IPS-18a (cell line): Measurements from ENCODE around the gene MRPS7.

Experiments used
- H3K27ac ChIP-seq: one replicate; pipeline ENCODE4 v1.5.1; 2013; ENCODE audit warnings: low read length
- H3K27me3 ChIP-seq: one replicate; pipeline ENCODE4 v1.6.1; 2013; ENCODE audit warnings: mild to moderate bottlenecking, low read length; ENCODE audit not compliant: control insufficient read depth, insufficient read depth
- H3K36me3 ChIP-seq: one replicate; pipeline ENCODE4 v1.6.1; 2013; ENCODE audit warnings: low read depth, low read length; ENCODE audit not compliant: control insufficient read depth
- H3K4me1 ChIP-seq: one replicate; pipeline ENCODE4 v1.6.1; 2013; ENCODE audit warnings: low read depth, low read length; ENCODE audit not compliant: control insufficient read depth
- H3K4me3 ChIP-seq: one replicate; pipeline ENCODE4 v1.5.1; 2013; ENCODE audit warnings: low read length
- H3K9ac ChIP-seq: one replicate; pipeline ENCODE4 v1.6.1; 2013; ENCODE audit warnings: mild to moderate bottlenecking, low read length, moderate library complexity
- H3K9me3 ChIP-seq: one replicate; pipeline ENCODE4 v1.6.1; 2013; ENCODE audit warnings: low read depth, low read length; ENCODE audit not compliant: control insufficient read depth

Gene MRPS7

DNA sequence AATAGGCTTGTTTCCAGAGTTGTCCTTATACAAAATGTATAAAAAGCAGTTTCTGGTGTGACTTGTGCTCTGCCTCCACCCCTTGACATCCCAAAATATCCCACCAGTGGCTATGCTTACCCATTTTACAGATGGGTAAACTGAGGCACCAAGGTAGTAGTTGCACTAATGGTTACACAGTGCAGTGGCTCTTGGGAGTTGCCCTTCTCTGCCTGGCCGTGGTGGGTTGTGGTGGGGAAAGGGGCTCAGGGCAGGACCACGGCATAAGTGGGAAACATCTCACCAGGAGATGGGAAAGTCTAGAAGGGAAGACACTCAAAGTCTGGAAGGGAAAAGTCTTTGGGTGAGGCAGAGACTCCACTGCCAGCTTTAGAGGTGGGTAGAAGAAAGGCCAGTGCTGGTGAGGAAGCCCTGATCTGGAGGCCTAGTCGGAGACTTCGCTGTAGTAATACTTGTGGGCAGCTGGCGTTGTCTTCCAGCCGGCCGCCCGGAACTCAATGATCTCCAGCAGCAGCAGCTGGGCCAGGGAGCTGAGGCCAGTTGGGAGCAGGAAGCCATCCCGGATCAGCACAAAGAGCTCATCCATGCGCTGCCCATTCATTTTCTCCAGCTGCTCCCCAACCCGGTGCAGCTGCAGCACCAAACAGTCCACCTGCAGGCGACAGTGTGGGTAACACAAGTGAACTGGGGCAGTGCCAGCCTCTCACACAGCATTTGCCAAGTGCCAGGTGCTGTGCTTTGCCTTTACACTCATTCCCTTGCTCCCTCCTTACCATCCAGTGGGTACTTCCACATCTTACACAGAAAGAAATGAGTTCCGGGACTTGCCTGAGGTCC, 4.9 kb downstream of the MRPS7 start:
- Histone ChIP-seq H3K36me3 (peaks cover 33% of the 10 kb centered on the region), H3K9ac (no peak overlapping the region), H3K4me3 (no peak overlapping the region), H3K27ac (no peak overlapping the region), H3K4me1 (peaks cover 7% of the 10 kb centered on the region), H3K9me3 (no peaks in the 10 kb centered on the region), H3K27me3 (peaks cover 4% of the 10 kb centered on the region)

DNA sequence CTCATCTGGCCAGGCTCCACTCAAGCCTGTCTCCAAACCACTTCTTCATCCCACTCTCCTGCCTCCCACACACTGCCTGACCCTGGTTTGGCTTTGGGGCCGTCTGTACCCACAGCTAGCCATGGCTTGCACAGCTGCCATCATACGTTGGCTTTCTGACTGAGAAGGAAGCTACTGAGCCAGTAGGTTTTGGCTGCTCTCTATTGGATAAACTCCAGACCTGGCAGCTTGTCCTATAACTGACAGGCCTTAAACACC, 5.4 kb downstream of the MRPS7 start:
- Histone ChIP-seq H3K27me3 (peaks cover 9% of the 10 kb centered on the region), H3K4me3 (no peak overlapping the region), H3K9me3 (no peaks in the 10 kb centered on the region), H3K4me1 (peaks cover 7% of the 10 kb centered on the region), H3K9ac (no peak overlapping the region), H3K36me3 (peaks cover 33% of the 10 kb centered on the region), H3K27ac (no peak overlapping the region)

DNA sequence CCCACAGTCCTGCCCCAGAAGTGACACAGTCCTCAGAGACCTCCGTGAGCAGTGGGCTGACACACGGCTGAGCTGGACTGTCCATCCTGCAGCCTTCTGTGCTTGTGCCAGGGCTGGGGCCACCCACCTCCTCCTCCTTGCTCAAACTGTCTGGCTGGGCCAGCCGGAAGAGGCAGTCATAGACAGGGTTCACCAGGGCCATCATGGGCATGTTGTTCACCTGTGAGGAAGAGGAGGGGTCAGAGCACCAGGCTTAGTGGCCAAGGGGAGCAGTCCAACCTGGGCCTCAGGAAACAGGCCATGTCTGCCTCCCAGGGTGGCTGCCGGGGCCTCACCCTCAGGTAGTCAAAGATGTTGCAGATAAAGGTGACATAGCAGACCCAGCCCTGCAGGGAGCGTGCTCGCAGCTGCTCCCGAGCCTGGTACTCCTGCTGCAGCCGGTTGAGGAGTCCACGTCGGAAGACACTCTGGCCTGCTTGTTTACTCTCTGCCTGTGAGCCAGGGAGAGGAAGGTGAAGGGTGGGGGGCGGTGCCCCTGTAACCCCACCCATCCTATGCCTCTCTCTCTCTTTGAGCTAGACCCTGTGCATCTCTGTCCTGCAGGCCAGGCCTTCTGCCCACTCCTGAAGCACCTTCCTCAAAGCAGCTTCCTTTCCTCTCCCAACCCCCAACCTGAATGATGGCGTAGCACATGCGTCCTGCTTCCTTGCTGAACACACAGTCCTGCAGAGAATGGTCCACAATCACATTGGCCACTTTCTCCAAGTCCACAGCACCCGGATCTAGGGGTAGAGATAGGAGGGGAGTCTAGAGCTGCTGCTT, 5.9 kb downstream of the MRPS7 start:
- Histone ChIP-seq H3K4me3 (no peak overlapping the region), H3K27ac (no peak overlapping the region), H3K36me3 (peaks cover 35% of the 10 kb centered on the region), H3K4me1 (peaks cover 7% of the 10 kb centered on the region), H3K9me3 (no peaks in the 10 kb centered on the region), H3K9ac (no peak overlapping the region), H3K27me3 (peaks cover 11% of the 10 kb centered on the region)

DNA sequence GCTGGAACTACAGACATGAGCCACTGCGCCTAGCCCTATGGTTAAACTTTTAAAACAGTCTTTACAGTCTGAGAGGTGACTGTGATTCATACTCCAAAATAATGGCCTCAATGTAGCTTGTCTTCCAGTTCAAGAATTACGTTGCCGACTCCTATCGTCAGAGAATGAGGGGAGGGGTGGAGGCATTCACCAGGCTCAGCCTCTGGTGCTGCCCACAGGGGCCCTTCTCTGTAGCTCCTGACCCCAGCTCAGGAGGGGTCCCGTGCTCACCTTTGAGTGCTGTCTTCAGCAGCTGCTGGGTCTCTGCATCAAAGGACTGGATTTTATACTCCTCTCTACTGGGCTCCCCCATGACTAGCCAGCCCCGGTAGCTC, 8.2 kb downstream of the MRPS7 start:
- Histone ChIP-seq H3K9ac (peak overlapping the region; percentile 69), H3K4me1 (peaks cover 7% of the 10 kb centered on the region), H3K36me3 (peaks cover 25% of the 10 kb centered on the region)

DNA sequence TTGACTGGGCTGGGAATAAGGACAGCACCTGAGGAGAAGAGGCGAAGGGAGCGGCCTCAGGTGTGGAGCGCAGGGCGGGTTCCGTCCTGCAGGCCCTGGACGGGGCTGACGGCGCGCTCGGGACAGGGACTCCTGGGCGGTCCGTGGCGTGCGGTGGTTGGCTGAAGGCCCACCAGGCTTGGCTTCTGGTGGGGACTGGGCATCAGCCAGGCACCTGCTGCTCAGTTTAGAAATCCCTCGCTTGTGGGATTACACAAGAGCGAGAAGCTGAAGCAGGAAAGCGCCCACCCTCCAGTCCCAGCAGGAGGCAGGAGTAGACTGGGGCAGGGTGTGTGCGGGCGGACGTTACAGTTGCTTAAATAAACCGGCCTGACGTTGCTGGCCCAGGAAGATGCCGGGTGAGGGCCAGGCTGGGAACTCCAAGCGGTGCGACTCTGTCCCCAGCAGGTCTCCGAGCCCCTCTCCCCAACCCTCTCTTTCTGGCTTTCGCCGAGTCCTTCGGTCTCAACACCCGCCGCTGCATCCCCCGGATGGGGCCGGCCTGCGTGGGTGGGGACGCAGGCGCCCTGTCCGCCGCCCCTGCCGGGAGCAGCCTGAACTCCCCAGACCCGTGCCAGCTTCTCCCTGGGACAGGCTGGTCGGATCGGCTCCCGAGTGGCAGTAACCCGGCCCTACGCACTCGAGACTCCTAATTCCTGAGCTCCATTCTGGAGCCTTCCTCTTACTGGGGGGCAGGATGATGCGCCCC, 8.7 kb downstream of the MRPS7 start:
- Histone ChIP-seq H3K4me3 (peak overlapping the region; percentile 79), H3K9ac (peak overlapping the region; percentile 69), H3K36me3 (peaks cover 22% of the 10 kb centered on the region), H3K9me3 (no peaks in the 10 kb centered on the region), H3K27ac (no peak overlapping the region), H3K4me1 (peaks cover 7% of the 10 kb centered on the region), H3K27me3 (peaks cover 11% of the 10 kb centered on the region)

More for the DNA sequence above, 8.2 kb downstream of the MRPS7 start:
- H3K27ac ChIP-seq, result no peak overlapping the region
- H3K27me3 ChIP-seq, result peaks cover 11% of the 10 kb centered on the region
- no peaks in the 10 kb centered on the region for H3K9me3 ChIP-seq
- H3K4me3 ChIP-seq, result peak overlapping the region; percentile 79

DNA sequence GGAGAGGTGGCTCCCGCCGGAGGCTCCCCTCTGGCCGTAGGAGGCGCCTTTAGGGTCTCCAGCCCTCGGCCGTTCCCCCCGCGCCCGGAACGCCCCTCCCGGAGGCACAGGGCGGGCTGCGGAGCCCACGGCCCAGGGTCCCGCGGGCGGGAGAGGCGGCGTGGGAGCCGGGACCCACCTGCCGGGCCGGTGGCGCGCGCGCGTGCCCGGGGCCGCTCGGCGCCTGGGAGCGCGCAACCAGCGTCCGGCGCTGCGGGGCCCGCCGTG, 9.2 kb downstream of the MRPS7 start, which contains the start of gene MIF4GD:
Gene MIF4GD, minus strand, starts transcription at position 266 of the 267 bp plus-strand sequence. CDS start 1,036 bp downstream, outside the sequence.
- Histone ChIP-seq H3K36me3 (peaks cover 18% of the 10 kb centered on the region), H3K27ac (no peak within 1 kb of the TSS), H3K9ac (peak within 1 kb of the TSS; percentile 69), H3K4me1 (peaks cover 7% of the 10 kb centered on the region), H3K27me3 (peaks cover 11% of the 10 kb centered on the region), H3K4me3 (peak within 1 kb of the TSS; percentile 79), H3K9me3 (no peaks in the 10 kb centered on the region)

DNA sequence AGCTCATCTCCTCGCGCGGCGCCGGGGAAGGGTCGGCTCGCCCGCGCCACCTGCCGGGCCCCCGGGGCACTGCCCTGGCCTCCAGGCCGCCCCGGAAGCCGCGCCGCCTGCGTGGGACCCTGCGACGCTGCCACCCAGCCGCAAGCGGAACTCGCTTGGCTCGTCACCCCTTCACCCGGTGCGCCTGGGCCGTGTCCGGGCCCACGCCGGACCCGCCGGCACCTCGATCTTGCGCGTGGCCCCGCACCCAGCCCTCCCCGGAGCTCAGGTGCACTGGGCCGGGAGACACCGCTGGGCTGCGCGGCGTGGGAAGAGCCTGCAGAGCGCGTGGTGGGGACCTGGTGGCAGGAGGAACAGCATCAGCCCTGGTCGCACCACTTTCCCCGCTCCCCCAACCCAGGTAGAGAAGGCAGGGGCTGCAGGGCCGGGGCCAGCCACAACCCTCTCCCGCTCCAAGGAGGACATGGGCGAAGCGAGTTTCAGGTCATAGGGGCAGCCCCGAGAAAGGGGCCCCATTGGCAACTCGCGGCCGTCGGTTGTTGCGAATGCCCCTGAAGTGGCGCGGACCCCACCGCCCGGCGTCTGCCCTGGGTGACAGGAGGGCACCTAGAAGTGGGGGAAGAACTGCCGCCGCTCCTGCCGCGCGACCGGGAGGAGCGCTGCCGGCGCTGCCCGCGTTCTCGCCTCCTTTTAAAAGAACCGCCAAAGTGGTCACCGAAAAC, 9.7 kb downstream of the MRPS7 start:
- Histone ChIP-seq H3K27ac (no peak overlapping the region), H3K27me3 (peaks cover 11% of the 10 kb centered on the region), H3K4me1 (peaks cover 7% of the 10 kb centered on the region), H3K4me3 (peak overlapping the region; percentile 75), H3K9ac (peak overlapping the region; percentile 59), H3K36me3 (peaks cover 13% of the 10 kb centered on the region), H3K9me3 (no peaks in the 10 kb centered on the region)

DNA sequence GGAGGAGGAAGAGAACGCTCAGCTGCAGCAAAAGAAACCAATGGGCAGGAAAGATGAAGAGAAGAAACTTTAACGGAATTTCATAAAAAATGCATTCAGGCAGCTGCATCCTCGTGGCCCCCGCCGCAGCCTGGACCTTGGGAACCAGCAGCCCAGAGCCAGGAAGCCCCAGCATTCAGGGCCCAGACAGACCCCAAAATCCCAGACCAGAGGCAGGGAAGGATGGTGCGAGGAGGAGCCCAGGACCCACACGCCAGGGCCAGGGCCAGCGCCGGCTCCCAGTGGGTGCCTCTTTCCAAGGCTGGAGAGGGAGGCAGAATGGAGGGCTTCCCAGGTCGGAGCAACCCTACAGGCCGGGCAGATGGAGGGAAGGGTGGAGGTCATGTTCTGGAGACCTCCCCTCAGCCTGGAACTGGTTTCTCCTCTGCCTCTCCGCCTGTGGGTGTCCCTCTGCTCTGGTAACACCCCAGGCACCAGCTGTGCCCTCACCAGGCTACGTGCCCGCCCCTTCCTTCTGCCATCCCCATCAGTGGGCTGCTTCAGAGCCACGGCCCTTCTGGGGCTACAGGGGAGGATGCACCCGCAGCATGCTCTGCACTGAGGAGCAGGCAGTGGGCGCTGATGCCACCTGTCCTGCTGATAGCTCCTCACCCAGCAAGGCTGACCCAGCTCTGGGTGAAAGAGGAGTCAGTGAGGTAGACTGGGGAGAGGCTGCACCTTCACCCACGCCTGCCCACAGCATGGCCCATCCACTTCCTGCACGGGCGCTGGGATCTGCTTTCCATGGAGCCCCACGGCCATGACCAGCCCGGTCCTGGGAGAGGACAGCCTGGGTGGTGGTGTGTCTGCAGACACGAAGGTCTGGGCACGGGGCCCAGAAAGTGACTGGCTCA, 10.5 kb downstream of the MRPS7 start:
- Histone ChIP-seq H3K9ac (peak overlapping the region; percentile 59), H3K4me1 (peaks cover 7% of the 10 kb centered on the region), H3K27me3 (peaks cover 11% of the 10 kb centered on the region), H3K36me3 (peaks cover 10% of the 10 kb centered on the region), H3K4me3 (peak overlapping the region; percentile 75), H3K9me3 (no peaks in the 10 kb centered on the region), H3K27ac (no peak overlapping the region)

DNA sequence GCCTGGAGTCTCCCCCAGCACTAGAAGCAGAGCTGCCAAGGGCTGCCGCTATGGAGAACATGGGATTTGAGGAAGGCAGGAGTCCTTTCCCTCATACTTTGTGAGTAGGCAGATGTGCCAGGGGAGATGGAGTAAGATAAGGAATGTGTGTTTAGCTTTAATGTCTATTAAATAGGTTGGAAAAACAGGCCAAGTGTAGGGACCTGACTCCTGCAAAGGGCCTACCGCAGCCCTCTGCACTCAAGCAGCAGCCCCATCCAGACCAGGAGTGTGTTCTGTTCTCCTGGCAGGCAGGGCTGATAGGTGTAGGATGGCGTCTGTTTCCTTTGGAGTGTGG, 11.1 kb downstream of the MRPS7 start:
- Histone ChIP-seq H3K4me1 (peaks cover 6% of the 10 kb centered on the region), H3K36me3 (peaks cover 10% of the 10 kb centered on the region), H3K27me3 (peaks cover 11% of the 10 kb centered on the region), H3K4me3 (no peak overlapping the region), H3K27ac (no peak overlapping the region), H3K9ac (no peak overlapping the region), H3K9me3 (no peaks in the 10 kb centered on the region)

DNA sequence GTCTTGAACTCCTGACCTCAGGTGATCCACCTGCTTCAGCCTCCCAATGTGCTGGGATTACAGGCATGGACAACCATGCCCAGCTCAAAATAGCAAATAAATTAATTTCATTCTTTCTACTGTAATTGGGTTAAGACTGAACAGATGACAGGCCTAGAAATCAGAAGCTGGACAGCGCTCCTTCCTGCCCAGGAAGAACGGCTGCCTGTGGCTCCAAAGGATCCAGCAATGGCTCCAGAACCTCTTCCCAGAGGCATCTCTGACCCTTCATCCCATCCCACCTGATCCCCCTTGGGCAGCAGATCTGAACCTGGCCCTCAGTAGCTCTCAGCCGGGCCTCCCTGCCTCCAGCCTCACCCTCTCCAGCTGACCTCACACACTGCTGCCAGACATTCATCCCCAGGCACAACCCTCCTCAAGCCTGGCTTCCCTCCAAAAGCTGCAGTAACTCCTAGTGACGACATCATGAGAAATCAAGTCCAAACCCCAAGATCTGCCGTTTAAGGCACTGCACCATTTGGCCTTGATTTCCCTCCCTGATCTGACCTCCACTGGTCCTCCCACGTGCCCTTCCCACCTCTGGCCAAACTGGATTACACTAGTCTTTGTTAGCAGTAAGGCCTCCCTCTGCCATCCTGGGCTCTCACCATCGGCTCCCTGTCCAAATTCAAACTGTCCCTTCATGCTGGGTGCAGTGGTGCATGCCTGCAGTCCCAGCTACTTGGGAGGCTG, 12.5 kb downstream of the MRPS7 start:
- peaks cover 11% of the 10 kb centered on the region for H3K27me3 ChIP-seq
- H3K27ac ChIP-seq, result no peak overlapping the region
- H3K4me1 ChIP-seq, result peaks cover 3% of the 10 kb centered on the region
- no peak overlapping the region for H3K4me3 ChIP-seq
- peaks cover 10% of the 10 kb centered on the region for H3K36me3 ChIP-seq
- no peaks in the 10 kb centered on the region for H3K9me3 ChIP-seq
- H3K9ac ChIP-seq, result no peak overlapping the region
